Duodenal mucosa (tissue), 2 donors: ENCODE results near the gene DACT2.

Experiments
- H3K27ac ChIP-seq: one replicate; pipeline ENCODE4 v1.7.0; 2013; ENCODE audit warnings: low read depth, low read length
- H3K27me3 ChIP-seq, 2 donors: one replicate each; pipeline ENCODE4 v1.7.0; 2013; ENCODE audit warnings: low read length in 2 of 2, control low read depth in 1 of 2; ENCODE audit not compliant: insufficient read depth in 2 of 2, control insufficient read depth in 1 of 2
- H3K36me3 ChIP-seq, 2 donors: one replicate each; pipeline ENCODE4 v1.7.0; 2013; ENCODE audit warnings: low read length in 2 of 2, control low read depth in 1 of 2; ENCODE audit not compliant: insufficient read depth in 2 of 2, control insufficient read depth in 1 of 2
- H3K4me1 ChIP-seq, 2 donors: one replicate each; pipeline ENCODE4 v1.7.0; 2013; ENCODE audit warnings: low read length in 2 of 2, control low read depth in 1 of 2; ENCODE audit not compliant: insufficient read depth in 2 of 2, control insufficient read depth in 1 of 2
- H3K4me3 ChIP-seq, 2 donors: one replicate each; pipeline ENCODE4 v1.7.0; 2013; ENCODE audit warnings: low read length in 2 of 2, low read depth in 1 of 2
- H3K9ac ChIP-seq, 2 donors: one replicate each; pipeline ENCODE4 v1.7.0; 2013; ENCODE audit warnings: low read length in 2 of 2, low read depth in 1 of 2
- H3K9me3 ChIP-seq, 2 donors: one replicate each; pipeline ENCODE4 v1.7.0; 2013; ENCODE audit warnings: low read length in 2 of 2, control low read depth in 1 of 2; ENCODE audit not compliant: control insufficient read depth in 1 of 2

DACT2 gene

DNA sequence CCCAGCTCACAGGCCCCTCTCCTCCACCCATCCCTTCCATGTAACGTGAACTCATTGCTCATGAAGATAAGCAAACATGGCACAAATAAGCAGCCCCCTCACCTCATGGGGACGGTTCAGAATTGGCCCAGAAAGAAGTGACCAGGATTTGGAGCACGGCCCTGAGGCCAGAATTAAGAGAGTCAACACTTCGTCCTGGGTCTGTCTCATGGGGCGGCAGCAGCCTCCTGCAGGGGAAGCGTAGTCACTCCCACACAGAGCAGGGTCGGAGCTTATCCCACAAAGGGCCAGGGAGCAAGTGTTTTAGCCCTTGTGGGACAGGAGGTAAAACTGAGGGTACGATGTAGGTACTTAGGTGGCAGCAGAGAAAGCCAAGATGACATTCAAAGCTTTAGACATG, 28.6 kb upstream of the DACT2 start:
- Histone ChIP-seq H3K9ac (no peak overlapping the region), H3K36me3 (no peaks in the 10 kb centered on the region), H3K27ac (no peak overlapping the region), H3K9me3 (no peaks in the 10 kb centered on the region), H3K27me3 (no peaks in the 10 kb centered on the region), H3K4me3 (no peak overlapping the region), H3K4me1 (peaks cover 3 to 4% of the 10 kb centered on the region in 2 donors)

- peaks cover 8 to 10% of the 10 kb centered on the region in 2 donors for H3K4me1 ChIP-seq
- no peaks in the 10 kb centered on the region for H3K36me3 ChIP-seq
- no peaks in the 10 kb centered on the region for H3K9me3 ChIP-seq
- H3K9ac ChIP-seq: no peak overlapping the region
- H3K4me3 ChIP-seq: no peak overlapping the region
- no peak overlapping the region for H3K27ac ChIP-seq
- no peaks in the 10 kb centered on the region for H3K27me3 ChIP-seq
Measured at GRCh38 chr6:168347615-168348014, 28.0 kb upstream of the DACT2 start.

GRCh38 chr6:168347053-168347452, 27.5 kb upstream of the DACT2 start:
- no peak overlapping the region for H3K27ac ChIP-seq

GRCh38 chr6:168345896-168346754, 26.5 kb upstream of the DACT2 start:
- no peaks in the 10 kb centered on the region for H3K9me3 ChIP-seq
- H3K36me3 ChIP-seq: no peaks in the 10 kb centered on the region
- H3K27me3 ChIP-seq: no peaks in the 10 kb centered on the region

More at GRCh38 chr6:168347053-168347452, 27.5 kb upstream of the DACT2 start:
- Histone ChIP-seq H3K27me3 (no peaks in the 10 kb centered on the region), H3K4me1 (peaks cover 8 to 15% of the 10 kb centered on the region in 2 donors), H3K4me3 (no peak overlapping the region), H3K36me3 (no peaks in the 10 kb centered on the region), H3K9ac (no peak overlapping the region), H3K9me3 (no peaks in the 10 kb centered on the region)

DNA sequence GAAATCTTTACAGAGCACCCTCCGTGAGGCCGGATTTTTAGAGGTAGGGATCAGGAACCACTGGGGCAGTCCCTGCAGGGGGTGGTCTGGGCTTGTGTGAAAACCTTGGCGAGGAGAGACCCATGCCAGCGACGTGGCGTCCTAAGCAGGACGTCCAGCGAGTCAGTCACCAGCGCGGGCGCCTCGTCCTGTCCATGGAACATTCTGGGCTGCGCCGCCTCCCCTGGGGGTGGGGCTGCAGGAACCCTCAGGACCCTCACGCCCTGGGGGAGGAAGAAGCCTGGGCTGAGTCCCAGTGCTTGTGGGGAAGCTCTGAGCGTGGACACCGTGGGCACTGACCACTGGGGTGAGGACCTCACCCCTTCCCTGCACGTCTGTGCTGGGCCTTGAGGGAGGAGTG, 25.7 kb upstream of the DACT2 start:
- Histone ChIP-seq H3K27ac (no peak overlapping the region), H3K9ac (no peak overlapping the region), H3K9me3 (no peaks in the 10 kb centered on the region), H3K4me3 (no peak overlapping the region), H3K27me3 (no peaks in the 10 kb centered on the region), H3K4me1 (peaks cover 8 to 16% of the 10 kb centered on the region in 2 donors), H3K36me3 (no peaks in the 10 kb centered on the region)

More at GRCh38 chr6:168345896-168346754, 26.5 kb upstream of the DACT2 start:
- Histone ChIP-seq H3K4me1 (peaks cover 8 to 16% of the 10 kb centered on the region in 2 donors), H3K27ac (no peak overlapping the region), H3K9ac (no peak overlapping the region), H3K4me3 (no peak overlapping the region)

GRCh38 chr6:168344338-168344737, 24.8 kb upstream of the DACT2 start:
- H3K4me1 ChIP-seq: peaks cover 8 to 16% of the 10 kb centered on the region in 2 donors
- no peaks in the 10 kb centered on the region for H3K9me3 ChIP-seq
- no peaks in the 10 kb centered on the region for H3K36me3 ChIP-seq
- no peaks in the 10 kb centered on the region for H3K27me3 ChIP-seq
- no peak overlapping the region for H3K27ac ChIP-seq
- no peak overlapping the region for H3K9ac ChIP-seq
- H3K4me3 ChIP-seq: no peak overlapping the region

DNA sequence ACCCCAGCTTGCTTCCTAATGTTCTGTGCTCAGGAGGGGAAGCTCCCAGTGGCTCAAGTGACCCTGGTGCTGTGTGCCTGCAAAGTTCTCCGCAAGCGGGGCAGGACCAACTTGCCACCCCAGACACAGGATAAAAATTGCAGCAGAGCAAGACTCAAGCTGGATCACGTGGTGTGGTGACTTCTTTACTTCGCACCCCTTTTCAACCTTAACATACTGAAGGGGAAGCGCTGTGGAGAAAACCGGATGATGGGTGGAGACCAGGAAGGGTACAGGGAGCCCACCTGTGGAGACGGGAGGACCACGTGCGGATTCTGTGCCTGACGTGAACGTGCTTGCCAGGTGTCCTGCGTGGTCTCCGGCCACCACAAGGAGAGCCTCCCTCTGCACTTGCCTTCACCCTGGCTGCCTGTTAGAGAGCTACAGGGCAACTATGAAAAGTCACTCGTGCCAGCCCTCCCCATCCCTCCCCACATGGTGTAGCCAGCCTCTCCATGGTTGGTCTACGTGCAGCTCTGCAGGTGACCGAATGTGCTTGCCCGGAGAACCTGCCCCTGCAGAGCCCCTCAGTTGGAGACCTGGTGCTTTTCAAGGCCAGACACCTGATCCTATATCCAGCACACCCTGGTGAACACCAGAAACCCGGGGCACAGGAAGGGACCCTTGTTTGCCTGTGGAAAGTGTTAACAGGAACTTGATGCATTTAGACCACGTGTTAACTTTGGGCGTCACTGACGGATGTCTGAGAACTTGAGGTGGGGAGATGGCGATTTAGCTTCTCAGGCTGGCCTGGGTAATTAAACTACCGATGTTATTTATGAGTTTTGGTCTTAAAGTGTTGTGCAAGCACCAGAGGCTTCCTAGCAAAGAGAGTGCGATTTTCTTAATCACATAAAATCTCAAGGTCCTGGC, 23.9 kb upstream of the DACT2 start:
- no peak overlapping the region for H3K27ac ChIP-seq

DNA sequence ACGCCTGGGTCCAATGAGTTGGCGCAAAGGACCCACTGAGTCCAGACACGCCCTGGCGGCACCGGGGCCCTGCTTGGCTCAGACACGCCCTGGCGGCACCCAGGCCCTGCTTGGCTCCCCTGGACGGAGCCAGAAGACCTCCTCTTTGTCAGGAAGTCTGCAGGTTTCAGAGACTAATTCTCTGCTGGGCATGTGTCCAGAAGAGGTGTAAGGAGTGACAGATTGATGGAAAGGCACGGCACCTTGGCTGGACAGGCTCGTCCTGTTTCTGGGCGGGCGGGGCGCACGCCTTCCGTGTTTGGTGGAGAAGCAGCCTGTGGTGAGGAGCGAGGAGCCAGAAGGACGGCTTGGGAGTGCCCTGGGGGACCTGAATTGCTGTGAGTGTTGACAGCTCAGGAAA, 23.1 kb upstream of the DACT2 start:
- Histone ChIP-seq H3K27ac (no peak overlapping the region), H3K9ac (no peak overlapping the region), H3K36me3 (no peaks in the 10 kb centered on the region), H3K4me1 (peaks cover 8 to 16% of the 10 kb centered on the region in 2 donors), H3K27me3 (no peaks in the 10 kb centered on the region), H3K4me3 (no peak overlapping the region), H3K9me3 (no peaks in the 10 kb centered on the region)

More for the DNA sequence above, 23.9 kb upstream of the DACT2 start:
- no peaks in the 10 kb centered on the region for H3K27me3 ChIP-seq
- no peaks in the 10 kb centered on the region for H3K9me3 ChIP-seq
- no peak overlapping the region for H3K4me3 ChIP-seq
- H3K36me3 ChIP-seq: no peaks in the 10 kb centered on the region
- no peak overlapping the region for H3K9ac ChIP-seq
- peaks cover 8 to 16% of the 10 kb centered on the region in 2 donors for H3K4me1 ChIP-seq

- Histone ChIP-seq H3K4me1 (peaks cover 12 to 21% of the 10 kb centered on the region in 2 donors), H3K9me3 (no peaks in the 10 kb centered on the region), H3K27me3 (no peaks in the 10 kb centered on the region), H3K36me3 (no peaks in the 10 kb centered on the region), H3K4me3 (no peak overlapping the region), H3K27ac (no peak overlapping the region), H3K9ac (no peak overlapping the region)
Measured at GRCh38 chr6:168341280-168341900, 21.8 kb upstream of the DACT2 start.
